Adrenal gland (tissue), 12 donors: ENCODE measurements around the gene TSPAN3. TPM values are rescaled to one million over a fixed set of nuclear protein-coding genes. Genes with fewer than 3 reads are reported as not detected.

Experiments
- DNase-seq, 7 donors: peaks; one replicate each; pipeline ENCODE4 v3.0.0-alpha.2; 2019 to 2020
- H3K27ac ChIP-seq, 5 donors: fragments of 200-600 bp; sonication (generic) in 4 of 5; 1 replicate in 3 of 5; 2 replicates in 2 of 5; pipeline versions ENCODE4 v1.5.1 to v1.8.0; 2016 to 2020; ENCODE audit warnings: mild to moderate bottlenecking in 1 of 5
- H3K27me3 ChIP-seq: fragments of 200-600 bp; 2 replicates; pipeline ENCODE4 v1.8.0; 2021
- H3K36me3 ChIP-seq, 2 donors: fragments of 200-600 bp; replicated peaks in 1 of 2; 1 replicate in 1 of 2; 2 replicates in 1 of 2; pipeline versions ENCODE4 v1.5.1 to v1.8.0; 2018 to 2022
- H3K4me1 ChIP-seq, 2 donors: fragments of 200-600 bp; replicated peaks in 1 of 2; 1 replicate in 1 of 2; 2 replicates in 1 of 2; pipeline versions ENCODE4 v1.5.1 to v1.8.0; 2018 to 2021
- H3K4me3 ChIP-seq, 4 donors: fragments of 200-600 bp; sonication (generic) in 3 of 4; one replicate each; pipeline ENCODE4 v1.5.1; 2016 to 2018
- H3K9me3 ChIP-seq, 3 donors: fragments of 200-600 bp; sonication (generic) in 1 of 3; replicated peaks in 1 of 3; 1 replicate in 2 of 3; 2 replicates in 1 of 3; pipeline versions ENCODE4 v1.5.1 to v1.8.0; 2016 to 2021
- POLR2A ChIP-seq, 2 donors: fragments of 450-650 bp; IDR thresholded peaks; one replicate each; pipeline ENCODE4 v1.6.1; 2017; ENCODE audit warnings: antibody characterized with exemption in 2 of 2, mild to moderate bottlenecking in 2 of 2, moderate library complexity in 1 of 2
- WGBS, 4 donors: extraction: QIAGEN DNeasy Blood & Tissue Kit in 2 of 4; methylation state at CpG; one replicate each; pipeline versions ENCODE4 v1.1.5 to v1.1.7; 2013 to 2017; 5-methylcytosine and 5-hydroxymethylcytosine counted together
- intact Hi-C, 2 donors: fragments of 100-400 bp; cut with DNase I; formaldehyde crosslinking; loops; one replicate each; pipeline versions ENCODE4 v1.14.1 to v1.15.0; 2022 to 2023
- polyA plus RNA-seq, 3 donors: library from polyadenylated mRNA; stranded (reverse); fragments of 200-250 nt in 2 of 3; fragments of 350-450 nt in 1 of 3; fragmentation: Illumina TruSeq in 1 of 3; extraction: RNeasy Lipid Tissue Mini Kit (QIAGEN cat#74804) in 1 of 3; gene quantifications; one replicate each; pipeline ENCODE4 v1.2.3, GENCODE V29; 2013 to 2014
- total RNA-seq, 9 donors: library from RNA; depleted of rRNA in 4 of 9; stranded (reverse); fragments of >200 nt in 4 of 9; fragments of 120-200 nt in 1 of 9; fragmentation: NEBNext Ultra II Directional in 1 of 9; extraction: Animal tissue kit (Norgen Biotek cat#: 25700) in 1 of 9; gene quantifications; one replicate each; pipeline versions ENCODE4 v1.1.0 to v1.2.4, GENCODE V29; 2013 to 2023
- TF ChIP-seq, protein P1 (sequence below), 6 experiments: fragments of 450-650 bp in 4 of 6; fragments of 200-600 bp in 2 of 6; sonication (generic) in 1 of 6; IDR thresholded peaks; 1 replicate in 5 of 6; 2 replicates in 1 of 6; pipeline versions ENCODE4 v1.5.1 to v1.8.0; 2016 to 2021; ENCODE audit warnings: antibody characterized with exemption in 6 of 6, mild to moderate bottlenecking in 2 of 6, moderate library complexity in 1 of 6
- donor health status: healthy with polysubstance abuse.
- donor health status: Bipolar disorder and iron deficiency.
- donor health status: DM: yes; HTN: yes; CAD: no.
- donor health status: DM: no; HTN: no; CAD: no.
- donor health status: DM: no; HTN: no; CAD: no.
- donor health status: DM: yes; HTN: yes; CAD: no.

TSPAN3 gene
- total and polyA plus RNA-seq, 12 donors = 129 to 464 (median 229) TPM

DNA sequence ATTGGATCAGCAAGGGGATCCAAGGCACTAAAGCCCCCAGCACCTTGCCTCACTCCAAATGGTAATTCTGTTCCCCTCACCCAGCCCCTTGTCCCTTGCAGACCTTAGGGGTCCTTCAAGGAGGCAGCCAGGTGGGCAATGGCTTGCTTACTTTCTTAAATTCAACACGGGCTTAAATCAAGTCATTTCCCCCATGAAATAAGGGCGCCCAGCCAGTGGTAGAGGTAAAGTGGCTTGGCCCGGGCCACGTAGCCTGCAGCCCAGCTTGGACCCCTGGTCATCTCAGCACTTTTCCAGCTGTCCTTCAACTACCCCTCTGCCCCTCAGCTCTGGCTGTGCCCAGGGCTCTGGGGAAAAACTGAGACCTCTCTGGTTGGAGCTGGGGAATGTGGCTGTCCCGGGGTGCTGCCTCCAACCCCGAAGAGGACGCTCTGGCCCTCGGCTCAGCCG lies 74.8 kb downstream of the TSPAN3 start:
- intact Hi-C loops = no loop called here
- 41 to 89% (median 59%) methylated on average over 1 to 9 of the region's 9 CpGs for WGBS, 4 donors
- H3K4me1 ChIP-seq = peaks cover 0 to 3% of the 10 kb centered on the region in 2 donors
- no peak for TF ChIP-seq POLR2A (IDR thresholded peaks at IDR 0.05)
- TF ChIP-seq, protein P1, sequence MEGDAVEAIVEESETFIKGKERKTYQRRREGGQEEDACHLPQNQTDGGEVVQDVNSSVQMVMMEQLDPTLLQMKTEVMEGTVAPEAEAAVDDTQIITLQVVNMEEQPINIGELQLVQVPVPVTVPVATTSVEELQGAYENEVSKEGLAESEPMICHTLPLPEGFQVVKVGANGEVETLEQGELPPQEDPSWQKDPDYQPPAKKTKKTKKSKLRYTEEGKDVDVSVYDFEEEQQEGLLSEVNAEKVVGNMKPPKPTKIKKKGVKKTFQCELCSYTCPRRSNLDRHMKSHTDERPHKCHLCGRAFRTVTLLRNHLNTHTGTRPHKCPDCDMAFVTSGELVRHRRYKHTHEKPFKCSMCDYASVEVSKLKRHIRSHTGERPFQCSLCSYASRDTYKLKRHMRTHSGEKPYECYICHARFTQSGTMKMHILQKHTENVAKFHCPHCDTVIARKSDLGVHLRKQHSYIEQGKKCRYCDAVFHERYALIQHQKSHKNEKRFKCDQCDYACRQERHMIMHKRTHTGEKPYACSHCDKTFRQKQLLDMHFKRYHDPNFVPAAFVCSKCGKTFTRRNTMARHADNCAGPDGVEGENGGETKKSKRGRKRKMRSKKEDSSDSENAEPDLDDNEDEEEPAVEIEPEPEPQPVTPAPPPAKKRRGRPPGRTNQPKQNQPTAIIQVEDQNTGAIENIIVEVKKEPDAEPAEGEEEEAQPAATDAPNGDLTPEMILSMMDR (IDR thresholded peaks at IDR 0.05) = no peak
- H3K27ac ChIP-seq = peak overlapping the region in 1 of 5 donors; percentile 68
- peak overlapping the region in 1 of 4 donors; percentile 29 for H3K4me3 ChIP-seq
- H3K27me3 ChIP-seq = no peaks in the 10 kb centered on the region
- no peak for DNase-seq
- H3K36me3 ChIP-seq = no peaks in the 10 kb centered on the region
- H3K9me3 ChIP-seq = no peaks in the 10 kb centered on the region

DNA sequence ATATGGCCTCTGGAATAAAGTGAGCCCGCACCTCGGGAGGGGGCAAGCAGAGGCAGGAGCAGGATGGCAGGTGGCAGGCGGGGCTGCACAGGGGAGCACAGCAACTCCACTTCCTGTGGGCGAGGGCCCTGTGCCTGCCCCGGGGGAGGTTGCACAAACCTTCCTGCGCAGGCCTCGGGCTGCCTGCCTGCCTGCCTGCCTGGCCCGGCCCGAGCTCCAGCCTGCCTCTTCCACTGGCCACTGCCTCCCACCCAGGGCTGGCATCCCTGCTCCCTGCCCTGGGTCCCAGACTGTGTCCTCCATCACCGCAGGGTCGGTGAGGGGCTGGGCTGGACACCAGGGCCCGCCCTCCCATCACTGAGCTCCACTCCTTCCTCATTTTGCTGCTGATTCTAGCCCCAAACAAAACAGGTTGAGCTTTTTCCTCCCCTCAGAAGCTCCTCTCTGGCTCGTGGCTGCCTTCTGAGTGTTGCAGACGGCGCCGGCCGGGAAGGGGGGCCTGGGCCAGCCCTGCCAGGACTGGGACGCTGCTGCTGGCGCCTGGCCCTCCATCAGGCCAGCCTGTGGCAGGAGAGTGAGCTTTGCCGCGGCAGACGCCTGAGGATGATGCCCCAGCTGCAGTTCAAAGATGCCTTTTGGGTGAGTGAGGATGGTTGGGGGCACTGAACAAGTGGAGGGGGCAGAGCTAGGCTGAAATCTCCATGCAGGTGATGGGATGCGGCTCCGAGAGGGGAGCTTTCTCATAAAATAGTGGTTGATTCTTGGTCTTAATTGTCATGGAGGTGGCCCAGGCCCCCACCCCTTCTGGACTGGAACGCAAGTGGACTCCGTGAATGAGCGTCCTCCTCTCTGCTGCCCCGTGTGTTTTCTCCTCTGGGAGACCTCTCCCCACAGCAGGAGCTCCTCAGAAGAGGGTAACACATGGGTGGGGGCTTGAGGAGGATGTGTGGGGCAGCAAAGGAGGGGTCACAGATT lies 75.7 kb downstream of the TSPAN3 start, which contains the start of gene PSTPIP1:
TSS of gene PSTPIP1 (plus strand) at position 156 of the 975 bp plus-strand sequence. CDS start at position 604, 448 bp downstream.
- 60 to 75% (median 70%) methylated on average over 18 to 28 of the region's 28 CpGs for WGBS, 4 donors
- peaks cover 0 to 3% of the 10 kb centered on the region in 2 donors for H3K4me1 ChIP-seq
- DNase-seq = peak in 2 of 7 donors; percentile 13 to 14

DNA sequence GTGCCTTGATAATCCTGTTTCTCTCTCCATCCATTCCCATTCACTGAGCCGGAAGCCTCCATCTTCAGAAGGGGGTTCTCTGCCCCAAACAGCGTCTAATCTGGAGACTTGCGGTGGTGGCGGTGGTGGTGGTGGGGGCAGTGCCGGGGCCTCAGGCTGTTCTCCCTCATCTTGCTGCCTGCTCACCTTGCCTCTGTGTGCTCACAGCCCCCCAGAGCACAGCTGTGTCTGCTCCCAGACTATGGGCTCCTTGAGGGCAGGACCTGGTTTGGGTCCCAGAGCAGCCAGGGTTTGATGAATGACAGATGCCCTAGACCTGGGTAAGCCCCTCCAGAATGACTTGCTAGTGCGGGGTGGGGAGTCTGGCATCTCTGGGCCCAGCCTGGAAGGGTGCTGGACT lies 76.4 kb downstream of the TSPAN3 start:
- H3K4me3 ChIP-seq = no peak overlapping the region
- H3K4me1 ChIP-seq = peaks cover 0 to 3% of the 10 kb centered on the region in 2 donors
- peak overlapping the region in 1 of 5 donors; percentile 68 for H3K27ac ChIP-seq
- no peak for TF ChIP-seq POLR2A (IDR thresholded peaks at IDR 0.05)
- TF ChIP-seq, protein P1 (IDR thresholded peaks at IDR 0.05) = no peak
- H3K9me3 ChIP-seq = no peaks in the 10 kb centered on the region
- WGBS, 4 donors = 80 to 100% (median 97%) methylated on average over 1 to 6 of the region's 6 CpGs
- intact Hi-C loops = no loop called here
- no peaks in the 10 kb centered on the region for H3K36me3 ChIP-seq
- H3K27me3 ChIP-seq = no peaks in the 10 kb centered on the region
- no peak for DNase-seq

More for the DNA sequence above, 75.7 kb downstream of the TSPAN3 start, which contains the start of gene PSTPIP1:
- Histone ChIP-seq H3K27ac (peak within 1 kb of the TSS in 1 of 5 donors; percentile 68), H3K27me3 (no peaks in the 10 kb centered on the region), H3K9me3 (no peaks in the 10 kb centered on the region), H3K4me3 (peak within 1 kb of the TSS in 1 of 4 donors; percentile 29), H3K36me3 (no peaks in the 10 kb centered on the region)
- TF ChIP-seq, protein P1 (IDR thresholded peaks at IDR 0.05) = no peak
- intact Hi-C loops = no loop called here

DNA sequence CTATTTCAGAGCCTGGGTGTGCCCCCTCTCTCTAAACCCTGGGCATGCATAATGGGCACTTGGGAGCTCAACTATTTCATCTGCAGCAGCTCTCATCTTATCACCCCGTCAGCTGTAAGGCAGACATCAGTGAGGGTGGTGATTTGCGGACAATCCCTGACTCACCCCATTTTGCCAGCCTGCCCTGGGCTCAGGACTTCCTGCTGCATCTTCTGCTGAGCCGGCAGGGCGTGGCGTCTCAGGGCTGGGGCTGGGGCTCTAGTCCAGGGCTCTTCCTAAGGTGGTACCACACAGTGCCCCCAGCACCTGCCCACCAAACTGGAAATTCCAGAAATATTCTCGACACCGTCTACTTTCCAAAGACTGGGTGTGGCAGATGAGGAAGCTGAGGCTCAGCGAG lies 76.9 kb downstream of the TSPAN3 start:
- no peaks in the 10 kb centered on the region for H3K36me3 ChIP-seq
- no peak overlapping the region for H3K27ac ChIP-seq
- no peak overlapping the region for H3K4me3 ChIP-seq
- peaks cover 0 to 3% of the 10 kb centered on the region in 2 donors for H3K4me1 ChIP-seq
- no peaks in the 10 kb centered on the region for H3K9me3 ChIP-seq
- H3K27me3 ChIP-seq = no peaks in the 10 kb centered on the region
- WGBS, 4 donors = 80 to 84% (median 82%) methylated on average over 8 of the region's 8 CpGs
- TF ChIP-seq, protein P1 (IDR thresholded peaks at IDR 0.05) = no peak
- TF ChIP-seq POLR2A (IDR thresholded peaks at IDR 0.05) = no peak
- intact Hi-C loops = no loop called here
- DNase-seq = peak in 2 of 7 donors; percentile 24 to 49
